MCF 10A (cell line): ENCODE results near the gene KCNRG. TPM values are rescaled to one million over a fixed set of nuclear protein-coding genes. Genes with fewer than 3 reads are reported as not detected.

Experiments
- Bru-seq: library from RNA; stranded (reverse); fragments of 400-500 nt; gene quantifications from one replicate; lab custom pipeline; 2021; lab: Mats Ljungman, UMichigan
- BruChase-seq, 2 experiments: library from RNA; stranded (reverse); fragments of 400-500 nt; gene quantifications; one replicate each; lab custom pipeline; 2021; lab: Mats Ljungman, UMichigan
- BruUV-seq: library from RNA; stranded (reverse); fragments of 400-500 nt; replicated peaks from 2 replicates; lab custom pipeline; 2021; lab: Mats Ljungman, UMichigan
- CTCF ChIA-PET: fragments of 300-600 bp; sonication (Branson Sonifier 250); formaldehyde crosslinking; extraction: SDS; loops from one replicate; lab custom pipeline; 2021; ENCODE audit warnings: antibody characterized with exemption, inconsistent platforms; lab: Yijun Ruan, JAX
- POLR2A ChIA-PET: fragments of 300-600, 350-650 bp; sonication (Branson Sonifier 250); formaldehyde crosslinking; extraction: SDS; loops from one replicate; lab custom pipeline; 2020; ENCODE audit warnings: antibody characterized with exemption, inconsistent platforms; lab: Yijun Ruan, JAX
- DNase-seq: peaks from one replicate; pipeline ENCODE4 v3.0.0-alpha.2; 2018; ENCODE audit not compliant: unreplicated experiment
- H3K27ac Mint-ChIP-seq: one replicate; pipeline ENCODE4 v1.8.0; 2022; ENCODE audit warnings: mild to moderate bottlenecking, low read depth, mixed read lengths; ENCODE audit not compliant: unreplicated experiment
- H3K27me3 Mint-ChIP-seq: one replicate; pipeline ENCODE4 v1.8.0; 2022; ENCODE audit warnings: mixed read lengths; ENCODE audit not compliant: insufficient read depth, unreplicated experiment
- H3K36me3 Mint-ChIP-seq: one replicate; pipeline ENCODE4 v1.8.0; 2022; ENCODE audit warnings: mild to moderate bottlenecking, moderate library complexity, mixed read lengths; ENCODE audit not compliant: insufficient read depth, unreplicated experiment
- H3K4me1 Mint-ChIP-seq: one replicate; pipeline ENCODE4 v1.8.0; 2022; ENCODE audit warnings: mixed read lengths; ENCODE audit not compliant: insufficient read depth, unreplicated experiment
- H3K4me3 Mint-ChIP-seq: one replicate; pipeline ENCODE4 v1.8.0; 2022; ENCODE audit warnings: mild to moderate bottlenecking, moderate library complexity, mixed read lengths; ENCODE audit not compliant: unreplicated experiment
- H3K9me3 Mint-ChIP-seq: one replicate; pipeline ENCODE4 v1.8.0; 2022; ENCODE audit warnings: mixed read lengths; ENCODE audit not compliant: unreplicated experiment
- CTCF ChIP-seq: fragments of 200-600 bp; IDR thresholded peaks from one replicate; pipeline ENCODE4 v1.8.0; 2022; ENCODE audit warnings: antibody characterized with exemption, mild to moderate bottlenecking; ENCODE audit not compliant: unreplicated experiment
- intact Hi-C: fragments of 100-400 bp; cut with micrococcal nuclease; formaldehyde crosslinking; loops from 2 replicates; pipeline ENCODE4 v1.14.1; 2022
- long read RNA-seq: library from polyadenylated mRNA; stranded (forward); transcript quantifications from one replicate; pipeline ENCODE4 v2.0.0, GENCODE V29; 2022
- total RNA-seq: library from RNA; stranded (reverse); gene quantifications from 2 replicates; pipeline ENCODE4 v1.2.3, GENCODE V29; 2022

KCNRG gene
- total RNA-seq (0.28 and 0.49 TPM in 2 replicates), Bru-seq, nascent RNA (percentile 59 among the genes with signal in this experiment), BruChase-seq, experiment 1, labeled RNA remaining after a 6-hour chase (percentile 56 among the genes with signal in this experiment), BruChase-seq, experiment 2, labeled RNA remaining after a 2-hour chase (percentile 55 among the genes with signal in this experiment)
- long read RNA-seq, partial matches to known transcripts, result 0 of 1 reads
- long read RNA-seq, other reads (novel, unspliced or antisense), result 1 of 1 reads

- CTCF ChIA-PET, result interaction anchor here (1.2 to 1.3 kb wide), 2 partner anchors 18 to 897 kb away, joined by 3 to 4 read pairs; no protein-coding TSS in a partner anchor
- Mint-ChIP-seq H3K36me3 (peaks cover 78% of the 10 kb centered on the region), H3K27me3 (no peaks in the 10 kb centered on the region), H3K27ac (peak within 1 kb of the TSS; percentile 49), H3K9me3 (no peaks in the 10 kb centered on the region), H3K4me1 (no peaks in the 10 kb centered on the region), H3K4me3 (no peak within 1 kb of the TSS)
- POLR2A ChIA-PET, result interaction anchor here (1.1 to 2.0 kb wide), 2 partner anchors 9 to 18 kb away, joined by 3 to 8 read pairs; partner anchors contain the start of gene TRIM13
- DNase-seq, result no peak
- no TSS peak for BruUV-seq
- no peak for TF ChIP-seq CTCF
- intact Hi-C loops, result no loop called here
These were observed at the start of gene KCNRG for GRCh38 chr13:50015258-50015657. TSS of gene KCNRG (plus strand) at chr13:50015444. CDS start at chr13:50015494, 50 bp downstream.

- no peak overlapping the region for H3K4me3 Mint-ChIP-seq
- BruUV-seq, result no TSS peak
- H3K27me3 Mint-ChIP-seq, result no peaks in the 10 kb centered on the region
- intact Hi-C loops, result no loop called here
- no peak overlapping the region for H3K27ac Mint-ChIP-seq
- ChIA-PET CTCF (interaction anchor here (1.0 kb wide), 1 partner anchor 9 kb away, joined by 4 read pairs; no protein-coding TSS in a partner anchor), POLR2A (interaction anchor here (1.2 to 1.3 kb wide), 2 partner anchors 11 to 31 kb away, joined by 3 read pairs; partner anchors contain the start of gene SPRYD7)
- peaks cover 12% of the 10 kb centered on the region for H3K9me3 Mint-ChIP-seq
- no peaks in the 10 kb centered on the region for H3K4me1 Mint-ChIP-seq
- DNase-seq, result no peak
- H3K36me3 Mint-ChIP-seq, result peaks cover 7% of the 10 kb centered on the region
- no peak for TF ChIP-seq CTCF
These were observed 47.8 kb upstream of the KCNRG start for GRCh38 chr13:49967456-49967855.

GRCh38 chr13:49972709-49973108 lies 42.5 kb upstream of the KCNRG start:
- Mint-ChIP-seq H3K27me3 (no peaks in the 10 kb centered on the region), H3K27ac (no peak overlapping the region), H3K9me3 (no peaks in the 10 kb centered on the region), H3K36me3 (no peaks in the 10 kb centered on the region), H3K4me1 (peaks cover 11% of the 10 kb centered on the region), H3K4me3 (no peak overlapping the region)
- POLR2A ChIA-PET, result no interaction called here
- CTCF ChIA-PET, result interaction anchor here (0.5 to 0.7 kb wide), 4 partner anchors 44 to 250 kb away, joined by 3 read pairs; no protein-coding TSS in a partner anchor
- DNase-seq, result no peak
- intact Hi-C loops, result no loop called here
- no TSS peak for BruUV-seq
- no peak for TF ChIP-seq CTCF

GRCh38 chr13:49975826-49976225 lies 39.4 kb upstream of the KCNRG start:
- POLR2A ChIA-PET, result interaction anchor here (0.9 to 1.5 kb wide), 4 partner anchors 95 to 149 kb away, joined by 3 to 7 read pairs (median 4); no protein-coding TSS in a partner anchor
- no TSS peak for BruUV-seq
- CTCF ChIA-PET, result interaction anchor here (0.6 to 5.0 kb wide), 22 partner anchors 9 to 1093 kb away, joined by 3 to 21 read pairs (median 4); no protein-coding TSS in a partner anchor
- H3K4me3 Mint-ChIP-seq, result no peak overlapping the region
- H3K4me1 Mint-ChIP-seq, result peaks cover 11% of the 10 kb centered on the region
- no peak for DNase-seq
- H3K27ac Mint-ChIP-seq, result peak overlapping the region; percentile 21
- H3K9me3 Mint-ChIP-seq, result no peaks in the 10 kb centered on the region
- intact Hi-C loops, result loop anchor here (2.0 to 5.0 kb wide), 5 partner anchors 106 to 1096 kb away; no protein-coding TSS in a partner anchor
- no peaks in the 10 kb centered on the region for H3K27me3 Mint-ChIP-seq
- no peak for TF ChIP-seq CTCF
- H3K36me3 Mint-ChIP-seq, result no peaks in the 10 kb centered on the region
